Measurements from ENCODE around the gene TUBA1C.

DNA sequence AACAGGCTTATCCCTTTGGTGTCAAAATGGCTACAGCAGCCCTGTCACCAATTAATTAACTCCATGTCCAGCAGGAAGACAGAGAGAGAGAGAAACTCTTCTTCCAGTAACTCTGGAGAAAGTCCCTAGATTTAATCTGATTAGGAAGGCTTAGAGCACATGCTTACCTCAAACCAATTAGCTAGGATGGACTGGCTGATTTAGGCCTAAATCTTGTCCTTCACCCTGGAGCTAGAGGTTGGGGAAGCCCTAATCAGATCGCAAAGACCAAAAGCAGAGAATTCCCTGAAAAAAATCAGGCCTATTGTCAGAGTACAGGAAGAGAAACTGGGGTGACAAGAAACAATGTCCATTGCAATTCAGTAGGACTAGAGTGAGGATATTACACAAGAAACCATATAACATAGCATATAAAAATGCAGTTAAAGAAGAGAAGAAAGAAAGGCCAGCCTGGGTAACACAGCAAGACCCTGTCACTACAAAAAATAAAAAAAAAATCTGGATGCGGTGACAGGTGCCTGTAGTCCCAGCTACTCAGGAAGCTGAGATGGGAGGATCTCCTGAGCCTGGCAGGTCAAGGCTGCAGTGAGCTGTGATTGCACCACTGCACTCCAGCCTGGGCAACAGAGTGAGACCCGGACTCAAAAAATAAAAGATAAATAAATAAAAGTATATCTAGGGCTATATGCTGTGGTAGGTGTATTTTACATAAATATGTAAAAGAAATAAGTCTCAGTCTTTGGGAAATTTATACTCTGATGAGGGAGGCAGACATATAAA lies 41.1 kb upstream of the TUBA1C start:
- TF ChIP-seq, protein P1, sequence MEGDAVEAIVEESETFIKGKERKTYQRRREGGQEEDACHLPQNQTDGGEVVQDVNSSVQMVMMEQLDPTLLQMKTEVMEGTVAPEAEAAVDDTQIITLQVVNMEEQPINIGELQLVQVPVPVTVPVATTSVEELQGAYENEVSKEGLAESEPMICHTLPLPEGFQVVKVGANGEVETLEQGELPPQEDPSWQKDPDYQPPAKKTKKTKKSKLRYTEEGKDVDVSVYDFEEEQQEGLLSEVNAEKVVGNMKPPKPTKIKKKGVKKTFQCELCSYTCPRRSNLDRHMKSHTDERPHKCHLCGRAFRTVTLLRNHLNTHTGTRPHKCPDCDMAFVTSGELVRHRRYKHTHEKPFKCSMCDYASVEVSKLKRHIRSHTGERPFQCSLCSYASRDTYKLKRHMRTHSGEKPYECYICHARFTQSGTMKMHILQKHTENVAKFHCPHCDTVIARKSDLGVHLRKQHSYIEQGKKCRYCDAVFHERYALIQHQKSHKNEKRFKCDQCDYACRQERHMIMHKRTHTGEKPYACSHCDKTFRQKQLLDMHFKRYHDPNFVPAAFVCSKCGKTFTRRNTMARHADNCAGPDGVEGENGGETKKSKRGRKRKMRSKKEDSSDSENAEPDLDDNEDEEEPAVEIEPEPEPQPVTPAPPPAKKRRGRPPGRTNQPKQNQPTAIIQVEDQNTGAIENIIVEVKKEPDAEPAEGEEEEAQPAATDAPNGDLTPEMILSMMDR (IDR thresholded peaks at IDR 0.05), result no peak
- TF ChIP-seq POLR2A (IDR thresholded peaks at IDR 0.05), result no peak
- TF ChIP-seq POLR2AphosphoS5 (IDR thresholded peaks at IDR 0.05; ENCODE audit: insufficient read depth in 1 of 2, low read depth in 1 of 2), result no peak
